HG02852 (cell line): ENCODE measurements around the gene CYSRT1.

ENCODE experiments used
- ATAC-seq: cut with Tn5 transposase; IDR thresholded peaks from one replicate; pipeline ENCODE4 v1.9.1; 2021; ENCODE audit warnings: mild to moderate bottlenecking, moderate library complexity; ENCODE audit not compliant: unreplicated experiment

The CYSRT1 gene

GRCh38 chr9:137189297-137190295, 35.4 kb upstream of the CYSRT1 start:
- ATAC-seq, result no peak

- no peak for ATAC-seq
Observed at GRCh38 chr9:137190315-137190856, 34.6 kb upstream of the CYSRT1 start.

GRCh38 chr9:137191245-137191644, 33.7 kb upstream of the CYSRT1 start:
- no peak for ATAC-seq

GRCh38 chr9:137191691-137192447, 33.1 kb upstream of the CYSRT1 start:
- no peak for ATAC-seq

GRCh38 chr9:137192448-137192780, 32.6 kb upstream of the CYSRT1 start:
- no peak for ATAC-seq

GRCh38 chr9:137192859-137193258, 32.1 kb upstream of the CYSRT1 start:
- ATAC-seq, result no peak

- no peak for ATAC-seq
Observed at GRCh38 chr9:137193771-137194170, 31.2 kb upstream of the CYSRT1 start.

- ATAC-seq, result no peak
Observed at GRCh38 chr9:137194388-137194787, 30.6 kb upstream of the CYSRT1 start.

GRCh38 chr9:137194909-137195308, 30.1 kb upstream of the CYSRT1 start:
- ATAC-seq, result no peak

- no peak for ATAC-seq
Observed at GRCh38 chr9:137195525-137196220, 29.3 kb upstream of the CYSRT1 start.

- ATAC-seq, result no peak
Observed at GRCh38 chr9:137198051-137198901, 26.7 kb upstream of the CYSRT1 start.

- no peak for ATAC-seq
Observed at GRCh38 chr9:137198902-137199283, 26.1 kb upstream of the CYSRT1 start.

- ATAC-seq, result no peak
Observed at GRCh38 chr9:137199411-137200121, 25.4 kb upstream of the CYSRT1 start.

- peak; percentile 92 for ATAC-seq
Observed at GRCh38 chr9:137200311-137201204, 24.4 kb upstream of the CYSRT1 start, which contains the start of gene TPRN. Gene TPRN (minus strand): TSS chr9:137200741. CDS start chr9:137200711, 30 bp downstream.

GRCh38 chr9:137201205-137201868, 23.6 kb upstream of the CYSRT1 start:
- no peak for ATAC-seq

GRCh38 chr9:137202966-137203365, 22.0 kb upstream of the CYSRT1 start:
- ATAC-seq, result no peak

GRCh38 chr9:137204731-137205125, 20.2 kb upstream of the CYSRT1 start:
- ATAC-seq, result no peak
